Measurements from ENCODE around the gene AHNAK. TPM values are rescaled to one million over a fixed set of nuclear protein-coding genes. Genes with fewer than 3 reads are reported as not detected.

Gene AHNAK
- polyA plus RNA-seq, 2 of the 4 experiments (the other 2 are of a cell fraction) = 43.3 to 82.0 TPM

DNA sequence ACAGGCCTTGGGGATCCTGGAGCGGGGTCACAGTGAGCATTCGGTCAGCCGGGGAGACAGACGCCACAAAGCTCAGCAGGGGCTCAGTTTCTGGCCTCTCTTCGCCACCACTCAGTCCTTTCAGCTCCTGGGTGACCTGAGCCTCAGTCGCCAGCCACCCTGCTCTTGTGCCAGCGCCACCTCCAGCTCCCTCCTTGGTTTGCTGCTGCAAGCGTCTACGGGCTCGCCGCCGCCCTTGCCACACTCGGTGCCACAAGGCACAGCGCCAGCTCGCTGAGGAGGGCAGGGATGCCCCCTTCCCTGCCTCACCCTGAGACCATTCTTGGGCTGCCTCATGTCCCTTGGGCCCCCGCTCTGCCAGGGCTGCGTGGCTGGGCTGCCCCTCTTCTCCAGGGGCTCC, 28.6 kb upstream of the AHNAK start:
- no peaks in the 10 kb centered on the region for H3K9me3 ChIP-seq
- H3K4me3 ChIP-seq = no peak overlapping the region
- ATAC-seq (no peak), DNase-seq (ENCODE audit: low read depth in 1 of 2, low spot score in 1 of 2) (no peak), FAIRE-seq (no peak)
- POLR2A ChIA-PET = interaction anchor here (1.0 to 2.8 kb wide), 4 partner anchors 13 to 266 kb away, joined by 3 to 93 read pairs (median 6); partner anchors contain the start of gene TUT1
- peak overlapping the region in 1 of 2 experiments; percentile 90; a peak in 2 of 6 replicates for H3K27ac ChIP-seq
- H3K4me2 ChIP-seq = peak overlapping the region; percentile 94
- CTCF ChIA-PET = interaction anchor here (0.9 to 2.5 kb wide), 9 partner anchors 9 to 211 kb away, joined by 3 to 13 read pairs (median 4); partner anchors contain the start of gene TUT1
- TF ChIP-seq POLR2A (IDR thresholded peaks at IDR 0.05; ENCODE audit: low read length) (no peak), RCOR1 (IDR thresholded peaks at IDR 0.05; ENCODE audit: low read depth, low read length) (no peak), FOSL2 (IDR thresholded peaks at IDR 0.05) (no peak), FOSL2 (CRISPR knock-in tag; IDR thresholded peaks at IDR 0.05) (no peak), RAD21 (conservative IDR thresholded peaks at IDR 0.05 in 1 of 2, IDR thresholded peaks at IDR 0.05 in 1 of 2) (no peak), GATA3 (IDR thresholded peaks at IDR 0.05; ENCODE audit: borderline replicate concordance) (no peak), NFE2L2 (conservative IDR thresholded peaks at IDR 0.05; ENCODE audit: low read length) (no peak), CHD4 (IDR thresholded peaks at IDR 0.05; ENCODE audit: borderline replicate concordance) (no peak), MAZ (IDR thresholded peaks at IDR 0.05; ENCODE audit: borderline replicate concordance, low read depth, low read length) (no peak), FOSB (CRISPR knock-in tag; IDR thresholded peaks at IDR 0.05) (no peak), ZC3H11A (IDR thresholded peaks at IDR 0.05) (no peak), CBX8 (IDR thresholded peaks at IDR 0.05) (no peak), ZNF302 (CRISPR knock-in tag; IDR thresholded peaks at IDR 0.05) (no peak), HEYL (CRISPR knock-in tag; IDR thresholded peaks at IDR 0.05) (no peak), PHF8 (IDR thresholded peaks at IDR 0.05; ENCODE audit: borderline replicate concordance, low read depth) (no peak), JUNB (IDR thresholded peaks at IDR 0.05) (no peak), ZSCAN20 (CRISPR knock-in tag; IDR thresholded peaks at IDR 0.05) (no peak)
- TF ChIP-seq, protein P1, sequence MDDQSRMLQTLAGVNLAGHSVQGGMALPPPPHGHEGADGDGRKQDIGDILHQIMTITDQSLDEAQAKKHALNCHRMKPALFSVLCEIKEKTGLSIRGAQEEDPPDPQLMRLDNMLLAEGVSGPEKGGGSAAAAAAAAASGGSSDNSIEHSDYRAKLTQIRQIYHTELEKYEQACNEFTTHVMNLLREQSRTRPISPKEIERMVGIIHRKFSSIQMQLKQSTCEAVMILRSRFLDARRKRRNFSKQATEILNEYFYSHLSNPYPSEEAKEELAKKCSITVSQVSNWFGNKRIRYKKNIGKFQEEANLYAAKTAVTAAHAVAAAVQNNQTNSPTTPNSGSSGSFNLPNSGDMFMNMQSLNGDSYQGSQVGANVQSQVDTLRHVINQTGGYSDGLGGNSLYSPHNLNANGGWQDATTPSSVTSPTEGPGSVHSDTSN (IDR thresholded peaks at IDR 0.05) = no peak
- TF ChIP-seq, protein P2, sequence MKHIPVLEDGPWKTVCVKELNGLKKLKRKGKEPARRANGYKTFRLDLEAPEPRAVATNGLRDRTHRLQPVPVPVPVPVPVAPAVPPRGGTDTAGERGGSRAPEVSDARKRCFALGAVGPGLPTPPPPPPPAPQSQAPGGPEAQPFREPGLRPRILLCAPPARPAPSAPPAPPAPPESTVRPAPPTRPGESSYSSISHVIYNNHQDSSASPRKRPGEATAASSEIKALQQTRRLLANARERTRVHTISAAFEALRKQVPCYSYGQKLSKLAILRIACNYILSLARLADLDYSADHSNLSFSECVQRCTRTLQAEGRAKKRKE (CRISPR knock-in tag; IDR thresholded peaks at IDR 0.05; ENCODE audit: low read depth) = no peak
- TF ChIP-seq, protein P3, sequence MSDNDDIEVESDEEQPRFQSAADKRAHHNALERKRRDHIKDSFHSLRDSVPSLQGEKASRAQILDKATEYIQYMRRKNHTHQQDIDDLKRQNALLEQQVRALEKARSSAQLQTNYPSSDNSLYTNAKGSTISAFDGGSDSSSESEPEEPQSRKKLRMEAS (IDR thresholded peaks at IDR 0.05) = no peak
- WGBS (ENCODE audit: missing lambda C conversion rate) = 90% methylated on average over 15 of the region's 17 CpGs
- peaks cover 32% of the 10 kb centered on the region for H3K4me1 ChIP-seq

DNA sequence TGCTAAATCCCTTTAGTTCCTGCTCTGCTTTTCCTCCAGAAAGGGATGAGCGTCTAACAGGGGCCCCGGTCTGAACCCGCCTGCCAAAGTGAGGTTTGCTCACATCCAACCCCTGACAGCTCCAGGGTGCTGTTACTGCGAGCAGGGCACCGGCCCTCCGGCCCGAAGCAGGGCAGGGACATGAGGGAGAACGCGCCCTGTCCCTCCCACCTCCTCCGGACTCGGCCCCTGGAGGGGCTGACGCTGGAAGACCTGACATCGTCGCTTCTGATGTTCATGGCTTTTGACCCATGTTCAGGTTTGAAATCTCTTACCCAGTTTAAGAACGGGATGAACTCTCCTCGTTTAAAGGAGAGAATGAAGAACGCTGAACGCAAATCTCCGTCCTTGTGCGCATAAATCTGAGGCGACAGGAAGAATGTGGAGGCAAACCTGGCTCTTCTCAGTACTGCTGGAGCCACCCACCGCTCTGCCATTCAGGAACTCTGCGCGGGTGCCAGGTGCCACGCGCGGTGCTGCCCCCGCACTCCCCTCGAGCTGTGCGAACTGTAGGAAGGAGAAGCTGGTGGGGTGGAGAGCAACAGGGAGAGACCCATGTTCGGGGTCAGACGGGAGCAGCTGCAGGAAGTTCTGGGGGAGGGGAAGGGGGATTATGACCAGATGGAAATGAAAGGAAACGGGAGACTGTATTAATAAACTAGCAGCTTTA, 27.9 kb upstream of the AHNAK start:
- peak overlapping the region; percentile 52 for H3K4me3 ChIP-seq
- peak; percentile 49 to 51; a peak in 5 of 6 replicates for ATAC-seq
- 31% methylated on average over 33 of the region's 33 CpGs for WGBS (ENCODE audit: missing lambda C conversion rate)
- DNase-seq (ENCODE audit: low read depth in 1 of 2, low spot score in 1 of 2) = no peak
- peak overlapping the region; percentile 82 to 90 for H3K27ac ChIP-seq
- POLR2A ChIA-PET = interaction anchor here (0.7 to 2.8 kb wide), 30 partner anchors 8 to 1213 kb away, joined by 3 to 93 read pairs (median 5); partner anchors contain the start of genes B3GAT3, C11orf98, CSKMT and CYB561A3
- H3K4me2 ChIP-seq = peak overlapping the region; percentile 94
- H3K4me1 ChIP-seq = peaks cover 39% of the 10 kb centered on the region
- H3K9me3 ChIP-seq = no peaks in the 10 kb centered on the region
- no peak for TF ChIP-seq CBX2 (IDR thresholded peaks at IDR 0.05; ENCODE audit: borderline replicate concordance, low read depth)
- TF ChIP-seq, protein P4, sequence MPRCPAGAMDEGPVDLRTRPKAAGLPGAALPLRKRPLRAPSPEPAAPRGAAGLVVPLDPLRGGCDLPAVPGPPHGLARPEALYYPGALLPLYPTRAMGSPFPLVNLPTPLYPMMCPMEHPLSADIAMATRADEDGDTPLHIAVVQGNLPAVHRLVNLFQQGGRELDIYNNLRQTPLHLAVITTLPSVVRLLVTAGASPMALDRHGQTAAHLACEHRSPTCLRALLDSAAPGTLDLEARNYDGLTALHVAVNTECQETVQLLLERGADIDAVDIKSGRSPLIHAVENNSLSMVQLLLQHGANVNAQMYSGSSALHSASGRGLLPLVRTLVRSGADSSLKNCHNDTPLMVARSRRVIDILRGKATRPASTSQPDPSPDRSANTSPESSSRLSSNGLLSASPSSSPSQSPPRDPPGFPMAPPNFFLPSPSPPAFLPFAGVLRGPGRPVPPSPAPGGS (IDR thresholded peaks at IDR 0.05) = no peak
- TF ChIP-seq, protein P2 (CRISPR knock-in tag; IDR thresholded peaks at IDR 0.05; ENCODE audit: low read depth) = no peak
- TF ChIP-seq ZFP36 (IDR thresholded peaks at IDR 0.05; ENCODE audit: borderline replicate concordance, partially characterized antibody) = no peak
- no peak for TF ChIP-seq HOXB13 (CRISPR knock-in tag; IDR thresholded peaks at IDR 0.05; ENCODE audit: low read depth)
- no peak for TF ChIP-seq MAZ (IDR thresholded peaks at IDR 0.05; ENCODE audit: borderline replicate concordance, low read depth, low read length)
- TF ChIP-seq POLR2AphosphoS2 (conservative IDR thresholded peaks at IDR 0.05; ENCODE audit: low read length) = no peak
- TF ChIP-seq HOXA7 (CRISPR knock-in tag; IDR thresholded peaks at IDR 0.05) = no peak
- CTCF ChIA-PET = interaction anchor here (0.7 to 2.5 kb wide), 11 partner anchors 9 to 212 kb away, joined by 3 to 13 read pairs (median 4); partner anchors contain the start of gene TUT1
- FAIRE-seq = no peak

All from A549 (cell line).